Ecto neural progenitor cell (in vitro differentiated cells): Measurements from ENCODE around the gene LRRC3.

ENCODE experiments used
- DNase-seq: peaks from one replicate; pipeline ENCODE4 v3.0.0-alpha.2; 2018; ENCODE audit warnings: low spot score

The LRRC3 gene, protein sequence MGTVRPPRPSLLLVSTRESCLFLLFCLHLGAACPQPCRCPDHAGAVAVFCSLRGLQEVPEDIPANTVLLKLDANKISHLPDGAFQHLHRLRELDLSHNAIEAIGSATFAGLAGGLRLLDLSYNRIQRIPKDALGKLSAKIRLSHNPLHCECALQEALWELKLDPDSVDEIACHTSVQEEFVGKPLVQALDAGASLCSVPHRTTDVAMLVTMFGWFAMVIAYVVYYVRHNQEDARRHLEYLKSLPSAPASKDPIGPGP

DNA sequence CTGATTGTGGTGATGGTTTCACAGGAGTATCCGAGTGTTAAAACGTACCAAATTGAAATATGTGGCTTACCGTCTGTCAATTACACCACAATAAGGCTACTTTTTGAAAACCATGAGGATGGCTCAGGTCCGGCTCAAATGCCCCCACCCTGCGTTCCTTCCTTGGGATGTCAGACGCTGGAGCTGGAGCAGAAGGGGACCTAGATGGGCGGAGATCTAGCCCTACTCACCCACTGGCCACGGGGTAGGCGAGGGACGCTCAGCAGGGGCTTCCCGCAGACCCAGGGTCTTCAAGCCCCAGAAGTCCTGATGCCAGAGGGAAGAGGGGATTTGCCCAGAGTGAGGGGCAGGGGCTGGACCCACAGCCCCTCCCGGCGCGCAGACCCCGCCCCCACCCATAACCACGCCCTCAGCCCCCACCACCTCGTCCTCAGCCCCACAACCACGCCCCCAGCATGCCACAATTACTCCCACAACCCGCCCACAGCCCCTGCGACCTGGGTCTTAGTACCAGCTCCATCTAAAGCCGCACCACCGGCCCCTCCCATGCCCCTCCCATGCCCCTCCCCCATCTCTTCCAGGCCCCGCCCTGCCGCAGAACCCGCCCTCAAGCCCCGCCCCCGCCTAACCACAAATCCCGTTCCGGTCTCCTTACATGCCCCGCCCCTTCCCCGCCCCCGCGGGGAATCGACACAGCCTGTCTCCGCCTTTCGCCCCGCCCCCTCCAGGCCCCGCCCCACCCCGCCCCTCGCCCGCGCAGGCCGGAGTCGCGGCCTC, at the start of gene LRRC3:
Gene LRRC3, plus strand, starts transcription at position 764 of the 777 bp plus-strand sequence. CDS start 1,135 bp downstream, outside the sequence.
- DNase-seq: peak; percentile 98

- no peak for DNase-seq
Observed at GRCh38 chr21:44405948-44406872, 49.1 kb upstream of the LRRC3 start.

GRCh38 chr21:44406953-44407352, 48.4 kb upstream of the LRRC3 start:
- no peak for DNase-seq

GRCh38 chr21:44407493-44407892, 47.8 kb upstream of the LRRC3 start:
- no peak for DNase-seq

DNA sequence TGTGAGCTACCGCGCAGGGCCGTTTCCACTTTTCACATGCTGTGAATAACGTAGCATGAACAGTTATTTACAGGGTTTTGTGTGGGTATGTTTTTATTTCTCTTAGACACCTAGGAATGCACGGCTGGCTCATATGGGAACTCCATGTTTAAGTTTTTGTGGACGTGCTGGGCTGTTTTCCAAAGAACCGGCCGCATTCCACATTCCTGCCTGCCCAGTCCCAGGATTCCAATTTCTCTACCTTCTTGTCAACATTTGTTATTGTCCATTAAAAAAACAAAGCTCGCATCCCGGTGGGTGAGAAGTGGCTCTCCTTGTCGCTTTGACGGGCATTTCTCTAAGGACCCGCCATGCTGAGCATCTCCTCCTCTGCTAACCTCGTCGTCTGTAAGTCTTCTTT, 47.1 kb upstream of the LRRC3 start:
- DNase-seq: no peak

DNA sequence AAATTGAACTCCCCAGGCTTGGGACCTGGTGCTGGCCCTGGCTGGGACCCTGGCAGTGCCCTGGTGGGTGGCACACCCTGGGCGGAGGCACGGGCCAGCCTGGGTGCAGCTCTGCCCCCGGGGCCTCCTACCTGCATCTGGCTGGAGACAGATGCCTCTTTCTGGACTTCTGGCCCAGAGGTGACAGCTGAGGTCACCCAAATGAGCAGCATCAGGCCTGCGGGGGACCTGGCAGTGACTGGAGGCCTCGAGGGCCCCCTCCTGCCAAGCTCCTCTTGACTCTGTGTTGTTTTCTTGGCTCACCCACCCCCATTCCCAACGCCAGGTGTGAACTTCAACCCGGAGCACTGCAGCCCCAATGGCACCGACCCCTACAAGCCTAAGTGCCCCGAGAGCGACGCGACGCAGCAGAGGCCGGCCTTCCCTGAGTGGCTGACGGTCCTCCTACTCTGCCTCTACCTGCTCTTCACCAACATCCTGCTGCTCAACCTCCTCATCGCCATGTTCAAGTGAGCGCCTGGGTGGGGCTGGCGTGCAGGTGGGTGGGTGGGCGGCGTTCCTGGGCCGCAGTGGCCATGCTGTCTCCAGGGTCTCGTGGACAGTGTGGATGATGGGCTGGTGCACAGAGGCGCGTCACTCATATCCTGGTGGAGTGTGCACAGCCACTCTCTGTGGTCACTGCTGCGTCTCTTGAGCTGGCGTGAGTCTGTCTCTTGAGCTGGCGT, 41.6 kb upstream of the LRRC3 start:
- peak; percentile 38 for DNase-seq

DNA sequence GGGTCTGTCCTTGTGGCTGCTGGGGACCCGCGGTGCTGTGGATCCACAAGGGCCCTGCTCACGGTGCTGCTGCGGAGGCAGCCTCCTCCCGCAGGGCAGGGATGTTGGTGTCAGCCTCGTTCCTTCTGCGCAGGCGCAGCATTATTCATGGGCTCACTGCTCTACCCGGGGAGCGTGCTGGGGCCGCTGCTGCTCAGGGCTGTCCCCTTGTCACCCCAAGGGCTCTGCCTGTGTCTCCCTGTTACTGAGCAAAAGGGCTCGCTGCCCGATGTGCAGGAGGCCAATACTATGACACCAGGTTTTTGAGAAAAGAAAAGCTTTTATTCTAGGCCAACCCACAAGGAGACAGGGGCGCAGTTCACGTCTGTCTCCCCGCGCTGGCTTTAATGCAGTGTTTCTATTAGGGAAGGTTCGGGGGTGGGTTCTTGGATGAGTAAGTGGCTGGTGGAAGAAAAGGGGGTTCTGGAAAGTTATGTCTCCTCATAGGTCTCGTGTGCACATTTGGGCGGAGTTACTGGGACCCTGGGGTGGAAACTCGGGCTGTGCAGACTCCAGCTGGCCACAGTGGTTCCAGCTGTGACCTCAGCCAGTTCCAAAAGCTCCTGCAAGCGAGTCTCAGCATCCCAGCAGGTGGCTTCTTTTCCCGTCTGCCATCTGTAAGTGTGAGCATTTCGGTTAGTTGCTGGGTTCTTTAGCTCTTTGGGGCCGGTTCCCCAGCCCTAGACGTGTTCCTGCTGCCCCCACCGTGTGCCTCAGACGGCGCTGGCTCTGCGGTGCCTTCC, 40.8 kb upstream of the LRRC3 start:
- peak; percentile 42 for DNase-seq

GRCh38 chr21:44415073-44416025, 40.0 kb upstream of the LRRC3 start:
- peak; percentile 50 for DNase-seq

DNA sequence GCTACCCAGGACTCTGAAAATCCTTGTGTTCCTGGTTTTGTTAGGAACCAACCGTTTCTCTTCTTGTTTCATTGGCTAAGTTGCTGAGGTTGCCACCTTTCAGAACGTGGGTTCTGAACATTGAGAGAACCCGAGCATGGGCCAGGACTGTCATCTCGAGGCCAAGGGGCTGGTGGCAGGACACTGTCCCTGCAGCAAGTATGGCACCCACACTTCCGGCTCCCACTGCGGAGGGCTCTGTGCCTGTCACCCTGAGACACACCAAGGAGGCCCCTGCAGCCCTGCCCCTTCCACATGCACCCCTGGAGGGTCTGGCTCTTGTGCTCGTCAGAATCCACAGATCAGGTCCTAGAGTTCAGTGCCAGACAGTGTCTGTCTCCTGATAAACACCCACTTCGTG, 39.1 kb upstream of the LRRC3 start:
- DNase-seq: peak; percentile 28

GRCh38 chr21:44417621-44418107, 37.6 kb upstream of the LRRC3 start:
- DNase-seq: peak; percentile 24

GRCh38 chr21:44418108-44418875, 37.0 kb upstream of the LRRC3 start:
- DNase-seq: peak; percentile 34

GRCh38 chr21:44418876-44419230, 36.5 kb upstream of the LRRC3 start:
- peak; percentile 21 for DNase-seq

- DNase-seq: peak; percentile 30
Observed at GRCh38 chr21:44419679-44420078, 35.6 kb upstream of the LRRC3 start.

DNA sequence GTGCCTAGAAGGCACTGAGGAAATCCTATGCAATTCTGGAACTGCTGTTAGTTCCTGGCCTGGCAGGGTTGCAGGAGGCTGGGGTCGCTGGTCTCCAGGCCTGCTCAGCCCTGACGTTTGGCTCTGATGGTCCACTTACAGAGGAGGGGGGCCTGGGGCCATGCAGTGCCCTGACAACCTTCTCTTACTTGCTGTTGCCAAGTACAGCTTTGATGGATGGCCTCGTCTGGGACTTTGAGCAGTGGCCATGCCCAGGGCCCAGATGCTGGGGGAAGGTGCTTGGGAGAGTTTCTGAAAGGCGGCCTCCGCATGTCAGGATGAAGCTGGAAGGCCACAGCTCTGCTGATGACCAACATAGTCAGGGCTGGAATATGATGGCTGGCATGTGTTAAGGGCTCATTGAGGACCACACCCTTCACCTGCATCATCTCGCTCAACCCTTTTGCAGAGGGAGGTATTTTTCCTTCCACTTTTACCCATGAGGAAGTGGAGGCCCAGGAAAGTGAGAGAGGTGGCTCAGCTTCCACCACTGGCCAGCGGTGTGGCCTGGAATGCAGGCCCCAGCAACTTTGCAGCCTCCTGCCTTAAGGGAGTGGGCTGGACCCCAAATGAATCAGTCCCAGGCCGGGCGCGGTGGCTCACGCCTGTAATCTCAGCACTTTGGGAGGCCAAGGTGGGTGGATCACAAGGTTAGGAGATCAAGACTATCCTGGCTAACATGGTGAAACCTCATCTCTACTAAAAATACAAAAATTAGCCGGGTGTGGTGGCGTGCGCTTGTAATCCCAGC, 34.7 kb upstream of the LRRC3 start:
- DNase-seq: peak; percentile 29

GRCh38 chr21:44421901-44422840, 33.1 kb upstream of the LRRC3 start:
- peak; percentile 29 for DNase-seq

GRCh38 chr21:44423312-44423821, 31.9 kb upstream of the LRRC3 start:
- DNase-seq: peak; percentile 26
